GM18867 (cell line): ENCODE results near the gene GALNT16.
"Not testable (repeated sequence)": the region's sequence is repeated elsewhere in the genome, so short reads cannot be mapped to it uniquely, and the experiment has no call there.

Experiments used
- ATAC-seq: cut with Tn5 transposase; IDR thresholded peaks from one replicate; pipeline ENCODE4 v1.9.1; 2021; ENCODE audit warnings: mild to moderate bottlenecking, moderate library complexity; ENCODE audit not compliant: unreplicated experiment

Gene GALNT16

DNA sequence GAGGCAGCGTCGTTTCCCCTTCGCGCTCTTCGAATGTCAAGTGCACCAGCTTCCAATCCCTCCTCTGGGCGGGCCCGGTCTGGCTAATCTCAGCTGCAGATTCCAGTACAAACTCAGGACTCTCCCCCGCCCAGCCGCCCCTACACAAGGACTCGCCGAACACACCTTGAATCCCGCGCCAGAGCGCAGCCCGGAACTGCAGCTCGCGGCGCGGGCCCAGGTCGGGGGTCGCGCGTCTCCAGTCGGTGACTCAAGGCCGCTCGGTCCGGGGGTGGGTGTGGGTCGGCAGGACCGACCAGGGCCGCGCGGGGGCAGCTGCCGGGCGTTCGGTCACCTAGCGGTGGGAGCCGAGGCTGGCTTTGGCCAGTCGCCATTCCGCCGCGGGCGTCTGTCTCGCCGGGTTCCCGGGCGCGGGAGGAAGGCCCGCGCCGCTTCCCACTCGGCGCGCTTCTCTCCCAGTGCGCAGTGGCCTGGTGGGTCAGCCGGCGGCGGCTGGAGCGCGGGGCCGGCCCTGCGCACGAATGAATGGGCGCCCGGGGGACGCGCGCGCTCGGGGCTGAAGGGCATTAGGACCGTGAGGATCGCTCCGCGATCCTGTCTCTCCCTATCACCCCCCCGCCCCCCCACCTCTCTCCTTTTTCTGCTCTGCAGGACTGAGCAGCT is at the start of gene GALNT16:
TSS of gene GALNT16 (plus strand) at position 632 of the 663 bp plus-strand sequence. CDS start 133 bp downstream, outside the sequence.
- no peak for ATAC-seq

DNA sequence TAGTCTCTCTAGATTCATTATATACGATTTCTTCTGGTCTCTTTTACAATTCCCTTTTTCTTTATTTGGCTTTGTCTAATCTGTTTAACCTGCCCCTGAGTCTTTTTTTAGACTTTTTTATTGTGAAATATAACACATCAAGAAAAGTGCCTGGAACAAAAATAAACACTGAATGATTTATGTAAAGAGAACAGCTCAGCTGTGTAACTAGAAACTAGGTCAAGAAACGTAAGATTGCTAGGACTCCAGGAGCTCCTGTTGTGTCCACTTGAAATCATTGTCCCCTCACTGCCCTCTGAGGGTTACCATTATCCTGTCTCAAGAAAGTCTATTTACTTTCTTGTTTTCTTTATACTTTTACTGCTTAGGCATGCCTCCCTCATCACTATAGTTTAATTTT is 45.6 kb upstream of the GALNT16 start:
- no peak for ATAC-seq

DNA sequence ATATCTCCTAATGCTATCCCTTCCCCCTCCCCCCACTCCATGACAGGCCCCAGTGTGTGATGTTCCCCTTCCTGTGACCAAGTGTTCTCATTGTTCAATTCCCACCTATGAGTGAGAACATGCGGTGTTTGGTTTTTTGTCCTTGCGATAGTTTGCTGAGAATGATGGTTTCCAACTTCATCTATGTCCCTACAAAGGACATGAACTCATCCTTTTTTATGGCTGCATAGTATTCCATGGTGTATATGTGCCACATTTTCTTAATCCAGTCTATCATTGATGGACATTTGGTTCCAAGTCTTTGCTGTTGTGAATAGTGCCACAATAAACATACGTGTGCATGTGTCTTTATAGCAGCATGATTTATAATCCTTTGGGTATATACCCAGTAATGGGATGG is 42.3 kb upstream of the GALNT16 start:
- not testable (repeated sequence) for ATAC-seq

DNA sequence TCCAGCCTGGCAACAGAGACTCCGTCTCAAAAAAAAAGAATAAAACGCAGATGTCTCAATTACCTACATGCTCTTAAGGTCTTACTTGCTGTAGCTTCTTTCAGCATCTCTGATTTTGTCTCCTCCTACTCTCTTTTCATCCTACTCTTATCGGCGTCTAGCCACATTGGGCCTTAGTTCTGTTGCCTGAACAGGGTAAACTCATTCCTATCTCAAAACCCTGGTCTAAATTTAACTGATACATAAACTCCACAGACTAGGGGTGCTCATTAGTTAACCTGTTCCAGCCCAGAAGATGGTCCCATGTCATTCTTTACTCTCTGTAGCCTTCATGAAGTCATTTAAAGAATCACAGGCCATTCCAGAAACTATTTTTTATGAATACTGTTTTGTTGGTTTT is 35.0 kb upstream of the GALNT16 start:
- ATAC-seq = no peak

DNA sequence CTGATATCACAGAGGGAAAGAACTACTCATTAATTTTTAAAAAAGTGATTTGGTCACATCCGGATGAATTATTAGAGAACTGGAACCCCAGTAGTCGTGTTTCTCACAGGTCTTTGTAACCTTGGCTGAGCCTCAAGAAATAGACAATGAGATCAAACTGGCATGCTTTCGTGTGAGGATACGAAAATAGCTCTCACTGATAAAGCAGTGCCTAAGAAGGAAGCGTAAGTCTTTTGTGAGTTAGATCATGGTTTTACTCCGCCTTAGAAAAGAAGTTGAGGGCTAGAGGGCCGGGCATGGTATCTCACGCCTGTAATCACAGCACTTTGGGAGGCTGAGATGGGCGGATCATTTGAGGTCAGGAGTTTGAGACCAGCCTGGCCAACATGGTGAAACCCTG is 33.8 kb upstream of the GALNT16 start:
- no peak for ATAC-seq

DNA sequence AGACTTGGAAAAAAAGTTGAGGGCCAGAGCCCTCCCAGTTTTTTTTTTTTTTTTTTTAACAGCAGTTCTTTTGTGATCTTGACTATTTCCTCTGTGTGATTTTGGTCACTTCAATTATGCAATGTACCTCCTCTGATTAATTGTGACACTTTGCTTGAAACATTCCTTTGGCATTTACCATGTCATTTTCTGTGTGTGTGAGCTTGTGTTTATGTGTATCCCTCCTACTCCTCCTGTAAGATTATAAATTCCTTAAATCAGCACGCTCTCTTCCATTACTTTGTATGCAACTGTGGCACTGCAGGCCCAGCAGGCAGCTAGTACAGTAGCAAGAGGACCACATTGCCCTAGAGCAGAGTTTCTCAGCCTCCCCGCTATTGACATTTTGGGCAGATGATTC is 33.2 kb upstream of the GALNT16 start:
- no peak for ATAC-seq

DNA sequence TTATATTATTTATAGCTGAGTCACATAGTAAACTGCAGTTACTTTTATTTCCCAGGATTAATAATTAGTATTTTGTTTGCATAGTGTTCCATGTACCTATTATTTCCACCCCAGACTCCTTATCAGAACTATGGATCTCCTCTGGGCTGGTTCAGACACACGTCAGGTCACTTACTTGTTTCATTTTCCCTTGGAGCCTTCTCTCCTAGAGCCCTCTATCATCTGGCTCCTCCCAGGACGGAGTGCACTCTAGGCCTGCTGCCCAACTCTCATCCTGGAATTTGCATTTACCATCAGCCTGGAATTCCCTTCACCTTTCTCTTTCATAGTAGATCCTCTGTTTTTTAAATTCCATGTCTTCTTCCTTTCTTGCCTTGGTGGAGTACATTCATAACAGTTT is 28.5 kb upstream of the GALNT16 start:
- ATAC-seq = no peak

DNA sequence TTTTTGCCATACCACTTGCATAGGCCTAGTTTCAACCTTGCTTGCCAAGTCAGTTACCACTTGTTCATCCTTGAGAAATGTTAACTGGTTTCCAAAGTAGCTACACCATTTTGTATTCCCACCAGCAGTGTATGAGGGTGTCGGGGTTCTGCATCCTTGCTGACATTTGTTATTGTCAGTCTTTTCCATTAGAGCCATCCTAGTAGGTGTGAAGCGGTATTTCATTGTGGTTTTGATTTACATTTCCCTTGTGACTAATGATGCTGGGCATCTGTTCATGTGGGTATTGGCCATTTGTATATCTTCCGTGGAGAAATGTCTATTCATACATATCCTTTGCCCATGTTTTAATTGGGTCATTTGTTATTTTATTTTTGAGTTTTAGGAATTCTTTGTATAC is 27.6 kb upstream of the GALNT16 start:
- no peak for ATAC-seq

DNA sequence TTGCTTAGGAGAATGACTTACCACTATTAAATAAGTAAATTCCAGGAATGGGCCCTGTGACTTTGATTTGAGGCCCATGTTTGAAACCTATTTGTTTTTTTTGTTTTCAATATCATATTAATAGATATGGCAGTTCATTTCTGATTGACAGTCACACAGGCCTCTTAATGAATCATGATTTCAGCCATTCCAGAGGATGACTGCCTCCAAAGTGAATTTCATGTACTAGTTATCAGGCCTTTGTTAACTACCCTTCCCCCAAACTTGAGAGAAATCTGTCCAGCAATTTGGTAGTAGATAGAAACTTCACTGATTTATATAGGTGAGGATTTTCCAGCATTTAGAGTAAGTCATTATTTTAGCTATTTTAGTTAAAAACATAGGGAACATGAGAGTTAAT is 25.9 kb upstream of the GALNT16 start:
- no peak for ATAC-seq

DNA sequence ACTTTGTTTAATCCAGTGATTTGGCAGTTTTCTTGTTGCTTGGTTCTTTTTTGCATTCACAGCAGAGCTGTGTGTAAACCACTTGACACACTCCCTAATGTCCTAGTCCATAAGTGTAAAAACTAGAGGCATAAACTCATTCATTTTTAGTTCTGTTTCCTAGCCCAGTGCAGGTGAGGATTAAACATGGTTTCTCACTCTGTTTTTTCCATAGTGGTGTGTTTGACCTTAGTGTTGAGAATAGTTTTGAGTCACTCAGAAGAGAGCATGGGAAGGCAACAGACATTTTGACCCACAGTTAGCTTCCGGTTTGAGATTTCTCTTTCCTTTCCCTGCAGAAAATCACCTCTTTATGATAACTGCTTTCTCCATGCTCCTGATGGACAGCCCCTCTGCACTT is 24.2 kb upstream of the GALNT16 start:
- no peak for ATAC-seq

DNA sequence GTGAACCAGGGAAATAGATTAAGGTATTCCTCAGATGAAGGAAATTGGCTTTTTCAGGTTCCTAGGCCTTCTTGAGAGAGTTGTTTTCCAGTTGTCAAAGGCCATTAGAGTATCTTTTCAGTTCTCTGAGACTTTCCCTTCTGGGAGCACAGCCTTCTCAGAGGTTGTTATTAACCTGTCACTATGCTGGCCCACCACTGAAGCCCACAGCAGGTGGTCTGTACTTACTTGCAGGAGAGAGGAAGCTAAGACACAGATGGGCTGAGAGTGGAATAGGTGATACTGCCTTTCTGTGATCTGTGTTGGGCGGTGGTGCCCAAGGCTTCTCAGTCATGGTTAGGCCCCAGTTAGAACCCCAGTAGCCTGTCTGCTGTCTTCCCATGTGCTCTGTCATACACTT is 22.8 kb upstream of the GALNT16 start:
- no peak for ATAC-seq

DNA sequence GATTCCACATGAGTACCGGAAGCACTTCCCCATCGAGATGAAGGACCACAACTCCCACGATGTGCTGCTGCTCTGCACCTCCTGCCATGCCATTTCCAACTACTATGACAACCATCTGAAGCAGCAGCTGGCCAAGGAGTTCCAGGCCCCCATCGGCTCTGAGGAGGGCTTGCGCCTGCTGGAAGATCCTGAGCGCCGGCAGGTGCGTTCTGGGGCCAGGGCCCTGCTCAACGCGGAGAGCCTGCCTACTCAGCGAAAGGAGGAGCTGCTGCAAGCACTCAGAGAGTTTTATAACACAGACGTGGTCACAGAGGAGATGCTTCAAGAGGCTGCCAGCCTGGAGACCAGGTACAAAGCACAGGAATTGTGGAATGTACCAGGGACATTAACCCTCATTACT is 22.4 kb upstream of the GALNT16 start:
- no peak for ATAC-seq

DNA sequence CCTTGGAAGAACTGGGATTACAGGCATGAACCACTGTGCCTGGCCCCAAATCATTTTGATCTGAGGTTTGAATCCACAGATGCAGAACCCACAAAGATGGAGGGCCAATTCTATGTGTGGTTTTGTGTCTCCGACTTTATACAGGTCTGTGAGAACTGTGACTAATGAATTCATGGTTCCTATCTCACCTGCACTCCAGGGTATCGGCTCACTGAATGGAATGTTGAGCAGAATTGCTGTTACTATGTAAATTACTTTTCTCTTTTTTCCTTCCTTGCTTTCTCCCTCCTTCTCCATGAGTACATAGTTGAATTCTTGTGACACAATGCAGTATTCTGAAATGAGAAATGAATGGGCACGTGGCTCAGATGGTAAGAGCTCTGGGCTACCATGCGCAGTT is 21.1 kb upstream of the GALNT16 start:
- ATAC-seq = no peak

DNA sequence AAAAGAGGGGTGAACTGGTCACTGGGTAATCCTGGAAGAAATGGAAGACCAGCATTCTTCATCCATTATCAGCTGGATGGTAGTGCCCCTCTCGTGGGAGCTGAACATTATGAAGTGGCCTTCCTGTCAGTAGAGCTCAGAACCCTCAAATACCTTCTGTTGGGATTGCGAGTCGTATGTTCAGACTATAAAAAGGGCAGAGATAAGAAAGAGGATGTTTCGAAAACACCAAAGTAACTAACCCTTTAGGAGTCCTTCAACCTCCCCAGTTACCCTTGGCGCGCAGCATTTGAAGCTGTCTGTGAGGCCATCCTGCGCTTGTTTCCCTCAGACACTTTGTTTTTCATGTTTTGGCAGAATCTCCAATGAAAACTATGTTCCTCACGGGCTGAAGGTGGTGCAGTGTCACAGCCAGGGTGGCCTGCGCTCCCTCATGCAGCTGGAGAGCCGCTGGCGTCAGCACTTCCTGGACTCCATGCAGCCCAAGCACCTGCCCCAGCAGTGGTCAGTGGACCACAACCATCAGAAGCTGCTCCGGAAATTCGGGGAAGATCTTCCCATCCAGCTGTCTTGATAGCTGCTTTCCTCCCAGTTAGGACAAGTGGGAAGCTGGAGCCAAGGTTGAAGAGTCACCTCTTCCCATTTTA is 19.3 kb upstream of the GALNT16 start:
- ATAC-seq = no peak

DNA sequence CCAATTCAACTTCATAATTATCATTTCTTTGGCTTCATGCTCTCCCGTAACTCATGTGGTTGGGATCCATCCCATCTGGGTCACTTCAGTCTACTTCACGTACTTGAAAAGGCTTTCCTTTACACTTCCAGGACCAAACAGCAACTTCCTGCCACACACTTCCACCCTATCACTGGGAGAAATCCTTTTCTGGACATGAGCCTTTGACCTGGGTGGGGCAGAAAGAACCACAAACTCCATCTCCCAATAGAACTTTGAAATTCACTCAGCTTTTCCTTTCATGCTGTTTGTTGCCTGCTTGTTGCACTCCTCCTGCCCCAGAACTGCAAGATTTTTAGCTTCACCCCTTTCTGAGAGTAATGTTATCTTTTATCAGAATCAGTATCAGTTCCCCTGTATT is 18.4 kb upstream of the GALNT16 start:
- no peak for ATAC-seq

DNA sequence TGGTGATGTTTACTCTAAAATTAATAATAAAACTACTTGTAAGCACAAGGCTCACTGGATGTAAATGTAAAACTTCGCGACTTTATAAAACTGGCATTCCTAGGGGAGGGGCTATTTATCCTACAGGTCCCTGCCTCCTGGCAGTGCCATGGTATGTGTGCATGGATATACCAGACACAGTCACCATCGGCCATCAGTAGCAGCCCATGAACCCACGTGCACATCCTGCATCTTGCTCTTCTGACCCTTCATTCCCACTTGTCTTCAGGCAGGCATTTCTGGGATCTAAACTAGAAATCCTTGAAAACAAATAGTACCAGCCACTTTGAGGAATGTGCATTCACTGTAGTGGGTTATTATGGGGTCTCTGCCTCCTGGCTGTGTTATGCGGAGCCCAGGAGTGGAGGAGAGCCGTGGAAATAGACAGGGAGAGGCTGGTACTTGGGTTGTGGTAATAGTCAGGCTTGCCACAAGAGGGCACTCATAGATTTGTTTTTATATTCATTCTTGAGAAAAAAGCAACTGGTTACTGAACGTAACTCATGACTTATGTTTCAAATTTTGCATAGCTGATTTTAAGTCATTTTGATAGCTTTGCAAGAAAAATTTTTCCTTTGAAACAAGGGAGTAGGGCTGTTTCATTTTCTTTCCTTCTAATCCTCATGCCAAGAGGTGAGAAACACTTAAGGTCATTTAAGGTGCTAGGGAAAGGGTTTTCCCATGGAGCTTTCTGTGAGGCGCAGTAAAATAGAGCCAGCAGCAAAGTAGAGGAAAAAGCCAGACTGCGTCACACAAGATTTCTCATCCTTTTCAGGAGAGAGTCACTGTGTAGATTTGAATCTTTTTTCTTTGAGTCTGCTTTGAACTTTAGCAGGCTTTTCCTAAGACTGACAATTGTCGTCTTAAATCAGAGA is 17.4 kb upstream of the GALNT16 start:
- no peak for ATAC-seq

DNA sequence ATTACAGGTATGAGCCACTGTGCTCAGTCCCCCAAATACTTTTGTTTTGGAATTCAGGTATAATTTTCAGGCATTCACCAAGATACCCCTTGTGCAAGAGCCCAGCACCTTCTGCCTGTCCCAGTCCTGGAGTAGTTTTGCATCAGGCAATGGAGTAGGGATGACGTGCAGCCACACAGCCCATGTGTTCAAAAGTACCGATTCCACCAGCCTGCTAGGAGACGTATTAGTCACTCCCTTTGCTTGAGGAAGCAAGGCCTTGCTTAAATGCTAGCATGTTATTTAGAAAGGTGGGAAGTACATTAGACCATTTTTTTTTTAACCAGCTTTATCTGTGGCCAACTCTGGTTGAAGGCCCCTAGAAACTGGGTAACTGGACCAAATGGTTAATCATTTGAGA is 15.0 kb upstream of the GALNT16 start:
- ATAC-seq = no peak

DNA sequence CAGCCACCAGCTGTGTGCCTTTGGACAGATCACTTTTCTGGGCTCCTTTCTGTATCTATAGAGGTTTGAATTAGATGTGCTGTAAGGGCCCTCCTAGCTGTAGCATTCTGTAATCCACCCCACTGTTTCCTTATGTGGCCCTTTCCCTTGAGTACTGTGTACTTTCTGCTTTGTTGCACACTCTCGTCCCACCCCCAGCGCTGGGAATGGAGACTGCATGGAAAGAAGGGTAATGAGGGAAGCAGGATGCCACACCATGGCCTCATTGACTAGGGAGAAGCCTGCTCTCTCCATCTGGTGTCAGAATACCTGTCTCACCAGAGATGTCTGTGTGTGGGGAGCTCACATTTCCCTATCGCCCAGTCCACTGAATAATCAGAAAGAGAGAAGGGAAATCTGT is 13.6 kb upstream of the GALNT16 start:
- no peak for ATAC-seq

DNA sequence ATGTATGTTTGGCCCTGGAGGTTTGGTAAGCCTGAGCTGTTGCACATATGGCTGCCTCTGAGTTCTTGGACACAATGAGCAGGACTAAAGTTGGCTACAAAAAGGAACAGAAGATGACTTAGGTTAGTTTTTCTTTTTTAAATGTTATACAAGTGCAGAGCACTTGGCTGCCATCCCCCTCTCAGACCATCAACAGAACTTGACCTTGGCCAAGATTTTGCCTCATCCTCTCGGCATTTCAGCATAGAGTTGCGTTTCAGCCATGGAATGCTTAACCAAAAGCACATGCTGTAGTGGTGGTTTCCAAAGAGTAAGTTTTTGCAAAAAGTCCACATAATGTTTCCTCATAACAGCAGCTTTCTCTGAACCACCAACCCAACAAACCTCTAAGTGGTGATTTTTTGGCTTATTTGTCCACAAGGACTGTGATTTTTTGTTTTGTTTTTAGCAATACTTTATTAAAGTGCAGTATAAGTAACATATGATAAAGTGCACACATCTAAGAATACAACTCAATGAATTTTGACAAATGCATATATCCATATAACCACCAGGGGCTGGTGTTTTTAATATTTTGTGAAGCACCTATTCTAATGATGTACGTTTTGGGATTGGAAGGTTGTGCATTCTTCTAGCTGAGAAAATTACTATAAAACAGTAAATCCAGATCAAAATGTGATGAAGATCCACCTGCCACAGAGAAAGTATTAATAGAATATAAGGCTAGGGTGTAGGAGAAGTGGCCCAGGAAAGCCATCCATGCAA is 12.1 kb upstream of the GALNT16 start:
- no peak for ATAC-seq

DNA sequence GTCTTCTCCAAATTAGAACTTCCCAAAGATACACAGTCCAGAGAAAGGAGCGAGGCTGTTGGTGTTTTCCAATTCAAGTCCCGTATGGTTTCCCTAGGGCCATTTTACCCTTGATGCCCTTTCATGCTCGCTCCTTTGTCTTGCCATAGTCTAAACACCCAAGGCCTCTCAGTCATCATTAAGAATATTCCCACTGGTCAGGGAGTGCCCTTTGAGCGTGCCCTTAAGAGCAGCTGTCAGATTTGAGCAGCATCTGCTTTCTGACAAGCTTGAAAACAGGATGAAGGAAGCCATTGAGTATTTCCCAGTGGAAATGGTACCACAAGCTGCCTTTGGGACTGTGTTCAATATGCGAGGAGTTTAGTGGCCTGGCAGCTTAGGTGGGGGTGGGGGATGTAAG is 10.4 kb upstream of the GALNT16 start:
- no peak for ATAC-seq

DNA sequence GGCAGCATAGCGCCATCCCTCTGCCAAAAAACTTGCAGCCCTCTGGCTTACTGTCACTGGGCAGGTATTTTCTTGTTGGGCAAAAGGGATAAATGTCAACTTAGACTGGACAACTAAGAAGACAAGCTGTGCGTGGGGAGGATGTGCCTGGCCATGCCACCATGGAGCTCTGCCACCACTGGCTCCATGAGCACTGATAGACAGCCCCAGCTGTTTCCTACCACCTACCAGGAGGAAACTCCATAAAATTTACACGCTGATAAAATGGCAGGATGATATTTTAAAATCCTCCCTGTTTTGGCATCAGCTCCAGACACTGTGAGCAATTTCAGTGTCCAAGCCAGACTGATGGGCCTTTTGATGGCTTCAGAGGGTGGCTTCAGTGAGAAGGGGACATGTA is 7.1 kb upstream of the GALNT16 start:
- ATAC-seq = no peak
